H9 (cell line): ENCODE results near the gene AMIGO3. TPM values are rescaled to one million over a fixed set of nuclear protein-coding genes. Genes with fewer than 3 reads are reported as not detected.
A peak's percentile ranks its signal among the peaks of the same experiment; 100 is the strongest.

Source experiments
- DNase-seq: peaks from one replicate; pipeline ENCODE4 v3.0.0-alpha.2; 2017
- H2AFZ ChIP-seq: one replicate; pipeline ENCODE4 v1.6.1; 2013; ENCODE audit warnings: mild to moderate bottlenecking, low read length, control low read depth, moderate library complexity
- H2AK5ac ChIP-seq: 2 replicates; pipeline ENCODE4 v1.6.1; 2013; ENCODE audit warnings: low read length, control low read depth, mixed read lengths; ENCODE audit not compliant: insufficient read length
- H2BK120ac ChIP-seq: one replicate; pipeline ENCODE4 v1.6.1; 2013; ENCODE audit warnings: low read depth, mild to moderate bottlenecking, low read length, control low read depth, inconsistent platforms; ENCODE audit not compliant: poor library complexity, severe bottlenecking
- H2BK12ac ChIP-seq: 2 replicates; pipeline ENCODE4 v1.6.1; 2013; ENCODE audit warnings: low read length, control low read depth, mixed read lengths, low read depth; ENCODE audit not compliant: insufficient read length
- H2BK15ac ChIP-seq: 2 replicates; pipeline ENCODE4 v1.6.1; 2013; ENCODE audit warnings: low read depth, low read length, control low read depth
- H2BK20ac ChIP-seq: one replicate; pipeline ENCODE4 v1.6.1; 2013; ENCODE audit warnings: low read depth, mild to moderate bottlenecking, low read length, control low read depth, inconsistent platforms; ENCODE audit not compliant: poor library complexity, severe bottlenecking
- H2BK5ac ChIP-seq: 2 replicates; pipeline ENCODE4 v1.6.1; 2013; ENCODE audit warnings: low read length, control low read depth, mixed read lengths; ENCODE audit not compliant: insufficient read length
- H3K14ac ChIP-seq: 2 replicates; pipeline ENCODE4 v1.6.1; 2013; ENCODE audit warnings: low read length, control low read depth; ENCODE audit not compliant: insufficient read depth
- H3K18ac ChIP-seq: 2 replicates; pipeline ENCODE4 v1.6.1; 2013; ENCODE audit warnings: low read depth, mild to moderate bottlenecking, mixed read lengths, low read length, control low read depth; ENCODE audit not compliant: insufficient read length
- H3K23ac ChIP-seq: 2 replicates; pipeline ENCODE4 v1.6.1; 2013; ENCODE audit warnings: low read length, control low read depth, mixed read lengths, low read depth; ENCODE audit not compliant: insufficient read length
- H3K23me2 ChIP-seq: 2 replicates; pipeline ENCODE4 v1.6.1; 2013; ENCODE audit warnings: low read depth, mild to moderate bottlenecking, mixed read lengths, low read length, control low read depth; ENCODE audit not compliant: insufficient read length, poor library complexity, severe bottlenecking
- H3K27ac ChIP-seq: 2 replicates; pipeline ENCODE4 v1.5.1; 2013; ENCODE audit warnings: low read length, control low read depth, mixed read lengths, low read depth; ENCODE audit not compliant: insufficient read length
- H3K27me3 ChIP-seq: 2 replicates; pipeline ENCODE4 v1.6.1; 2013; ENCODE audit warnings: low read length, control low read depth, inconsistent platforms; ENCODE audit not compliant: insufficient read depth
- H3K4ac ChIP-seq: 2 replicates; pipeline ENCODE4 v1.6.1; 2013; ENCODE audit warnings: low read depth, mild to moderate bottlenecking, control low read depth, inconsistent platforms, low read length, moderate library complexity
- H3K4me1 ChIP-seq: 2 replicates; pipeline ENCODE4 v1.6.1; 2013; ENCODE audit warnings: low read length, control low read depth, inconsistent platforms; ENCODE audit not compliant: insufficient read depth
- H3K4me2 ChIP-seq: 2 replicates; pipeline ENCODE4 v1.6.1; 2013; ENCODE audit warnings: low read length, control low read depth, mixed read lengths; ENCODE audit not compliant: insufficient read length, insufficient read depth
- H3K56ac ChIP-seq: 2 replicates; pipeline ENCODE4 v1.6.1; 2013; ENCODE audit warnings: low read depth, mild to moderate bottlenecking, mixed read lengths, low read length, control low read depth; ENCODE audit not compliant: insufficient read length
- H3K79me1 ChIP-seq: 2 replicates; pipeline ENCODE4 v1.6.1; 2013; ENCODE audit warnings: low read depth, mild to moderate bottlenecking, moderate library complexity, low read length, control low read depth, inconsistent platforms; ENCODE audit not compliant: insufficient read depth, poor library complexity, severe bottlenecking
- H3K79me2 ChIP-seq: 2 replicates; pipeline ENCODE4 v1.6.1; 2013; ENCODE audit warnings: low read length, control low read depth, inconsistent platforms; ENCODE audit not compliant: insufficient read depth
- H3K9ac ChIP-seq: 2 replicates; pipeline ENCODE4 v1.6.1; 2013; ENCODE audit warnings: low read length, control low read depth, mixed read lengths; ENCODE audit not compliant: insufficient read length; ENCODE audit errors: extremely low read depth
- H3K9me3 ChIP-seq: one replicate; pipeline ENCODE4 v1.6.1; 2013; ENCODE audit warnings: low read depth, low read length, inconsistent platforms; ENCODE audit not compliant: control insufficient read depth
- H3T11ph ChIP-seq: one replicate; pipeline ENCODE4 v1.6.1; 2013; ENCODE audit warnings: mild to moderate bottlenecking, low read length, control low read depth, inconsistent platforms
- H4K20me1 ChIP-seq: one replicate; pipeline ENCODE4 v1.6.1; 2013; ENCODE audit not compliant: control insufficient read depth, insufficient read length, insufficient read depth
- H4K5ac ChIP-seq: 2 replicates; pipeline ENCODE4 v1.6.1; 2013; ENCODE audit warnings: low read depth, mild to moderate bottlenecking, mixed read lengths, low read length, control low read depth; ENCODE audit not compliant: insufficient read length
- H4K8ac ChIP-seq: replicated peaks from 2 replicates; pipeline ENCODE4 v1.6.1; 2013; ENCODE audit warnings: low read length, control low read depth, mixed read lengths, low read depth; ENCODE audit not compliant: insufficient read length
- H4K91ac ChIP-seq: 2 replicates; pipeline ENCODE4 v1.6.1; 2013; ENCODE audit warnings: low read depth, mild to moderate bottlenecking, moderate library complexity, mixed read lengths, low read length, control low read depth; ENCODE audit not compliant: insufficient read length
- H3K27ac Mint-ChIP-seq, 3 experiments: 2 replicates in 2 of 3; 3 replicates in 1 of 3; pipeline ENCODE4 v1.8.0; 2020 to 2021; ENCODE audit warnings: mixed read lengths in 3 of 3, mild to moderate bottlenecking in 1 of 3, moderate library complexity in 1 of 3
- H3K27me3 Mint-ChIP-seq: 2 replicates; pipeline ENCODE4 v1.8.0; 2021; ENCODE audit warnings: low read depth, mild to moderate bottlenecking, moderate library complexity, mixed read lengths
- H3K36me3 Mint-ChIP-seq, 3 experiments: 2 replicates in 2 of 3; 3 replicates in 1 of 3; pipeline ENCODE4 v1.8.0; 2020 to 2021; ENCODE audit warnings: low read depth in 3 of 3, mixed read lengths in 3 of 3; ENCODE audit not compliant: insufficient read depth in 1 of 3
- H3K4me1 Mint-ChIP-seq, 2 experiments: 2 replicates each; pipeline ENCODE4 v1.8.0; 2020; ENCODE audit warnings: mixed read lengths in 2 of 2
- H3K4me3 Mint-ChIP-seq, 2 experiments: 2 replicates in 1 of 2; 3 replicates in 1 of 2; pipeline ENCODE4 v1.8.0; 2020 to 2021; ENCODE audit warnings: mild to moderate bottlenecking in 2 of 2, mixed read lengths in 2 of 2, moderate library complexity in 1 of 2
- H3K9me3 Mint-ChIP-seq, 2 experiments: 2 replicates in 1 of 2; 3 replicates in 1 of 2; pipeline ENCODE4 v1.8.0; 2020; ENCODE audit warnings: mild to moderate bottlenecking in 2 of 2, mixed read lengths in 2 of 2, moderate library complexity in 1 of 2
- CTCF ChIP-seq: fragments of 200-600 bp; sonication (generic); conservative IDR thresholded peaks from 3 replicates; pipeline ENCODE4 v1.8.0; 2021; ENCODE audit warnings: antibody characterized with exemption, mild to moderate bottlenecking
- WGBS: extraction: QIAGEN DNeasy Blood & Tissue Kit; methylation state at CpG from one replicate; pipeline ENCODE4 v1.1.7; 2013; ENCODE audit warnings: missing lambda C conversion rate, low lambda C conversion rate, mixed read lengths; ENCODE audit not compliant: insufficient read length; ENCODE audit errors: extremely low coverage; 5-methylcytosine and 5-hydroxymethylcytosine counted together
- long read RNA-seq: library from polyadenylated mRNA; unstranded; transcript quantifications from one replicate; pipeline ENCODE4 v2.0.0, GENCODE V29; 2020
- total RNA-seq: library from RNA; stranded (reverse); gene quantifications from 2 replicates; pipeline ENCODE4 v1.2.1, GENCODE V29; 2021

AMIGO3 gene
- total RNA-seq: 3.0 and 3.8 TPM in 2 replicates
- long read RNA-seq, transcript AMIGO3-201 (1 exons, 2,862 nt): major isoform, 40 of 40 reads
- long read RNA-seq, partial matches to known transcripts: 0 of 40 reads
- long read RNA-seq, other reads (novel, unspliced or antisense): 0 of 40 reads

DNA sequence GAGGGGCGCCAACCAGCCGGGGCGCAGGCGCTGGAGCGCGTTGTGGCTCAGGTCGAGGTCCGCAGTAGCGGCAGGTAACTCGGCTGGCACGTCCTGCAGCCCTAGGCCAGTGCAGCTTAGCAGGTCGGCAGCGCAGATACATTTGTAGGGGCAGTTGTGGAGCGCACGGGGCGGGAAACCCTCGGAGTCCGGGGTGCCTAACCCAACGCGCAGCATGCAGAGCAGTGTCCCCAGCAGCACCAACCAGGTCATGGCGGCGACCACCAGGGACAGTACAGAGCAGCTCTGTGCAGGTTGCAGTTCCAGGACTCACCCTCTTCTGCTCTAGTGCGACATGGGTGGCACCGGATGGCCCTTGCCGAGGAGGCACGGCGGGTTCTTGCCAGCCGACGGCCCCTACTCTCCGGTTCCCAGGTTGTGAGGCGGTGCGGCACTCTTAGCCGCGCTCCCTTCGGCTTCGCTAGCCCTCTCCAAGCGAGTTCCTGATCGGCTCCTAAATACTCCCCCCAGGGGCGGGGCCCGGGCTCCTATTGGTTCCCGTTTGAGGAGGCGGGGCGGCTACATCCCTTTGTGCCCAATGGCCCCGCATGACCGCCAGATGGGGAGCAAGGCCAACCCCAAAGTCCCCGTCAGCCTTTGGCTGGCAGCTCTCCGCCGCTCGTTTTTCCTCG, at the start of gene AMIGO3:
Gene AMIGO3, minus strand, starts transcription at position 471 of the 671 bp plus-strand sequence. Its CDS starts 219 bp downstream, at position 252.
- peaks cover 4% of the 10 kb centered on the region for H3K27me3 Mint-ChIP-seq
- H3K23ac ChIP-seq: no peak within 1 kb of the TSS
- peak within 1 kb of the TSS; percentile 42 for H3K18ac ChIP-seq
- H3K56ac ChIP-seq: no peak within 1 kb of the TSS
- H3K27me3 ChIP-seq: no peaks in the 10 kb centered on the region
- peaks cover 0 to 38% (median 34%) of the 10 kb centered on the region in 3 experiments; a peak in 6 of 7 replicates for H3K36me3 Mint-ChIP-seq
- H2BK5ac ChIP-seq: no peak within 1 kb of the TSS
- H3K9me3 Mint-ChIP-seq: no peaks in the 10 kb centered on the region
- no peaks in the 10 kb centered on the region for H3K79me2 ChIP-seq
- WGBS: no CpG with 5 or more reads among the region's 50 CpGs
- peak within 1 kb of the TSS; percentile 23 for H3K9ac ChIP-seq
- peak within 1 kb of the TSS; percentile 47 for H3K14ac ChIP-seq
- H4K91ac ChIP-seq: no peak within 1 kb of the TSS
- peak; percentile 96 for DNase-seq
- H2BK120ac ChIP-seq: no peak within 1 kb of the TSS
- no peak within 1 kb of the TSS for H2BK12ac ChIP-seq
- TF ChIP-seq CTCF: peak; percentile 68
- H3K4ac ChIP-seq: no peak within 1 kb of the TSS
- no peak within 1 kb of the TSS for H3K27ac ChIP-seq
- H2AK5ac ChIP-seq: no peak within 1 kb of the TSS
- H3K4me3 Mint-ChIP-seq: peak within 1 kb of the TSS; percentile 79 to 87
- peaks cover 2% of the 10 kb centered on the region for H3K79me1 ChIP-seq
- no peak within 1 kb of the TSS for H4K8ac ChIP-seq
- no peak within 1 kb of the TSS for H4K5ac ChIP-seq
- no peaks in the 10 kb centered on the region for H4K20me1 ChIP-seq
- peaks cover 22% of the 10 kb centered on the region for H3K23me2 ChIP-seq
- H3K9me3 ChIP-seq: no peaks in the 10 kb centered on the region
- no peak within 1 kb of the TSS for H3T11ph ChIP-seq
- no peak within 1 kb of the TSS for H2AFZ ChIP-seq
- peaks cover 15 to 17% of the 10 kb centered on the region in 2 experiments for H3K4me1 Mint-ChIP-seq
- H3K4me2 ChIP-seq: peak within 1 kb of the TSS; percentile 44
- no peak within 1 kb of the TSS for H2BK15ac ChIP-seq
- H2BK20ac ChIP-seq: no peak within 1 kb of the TSS
- no peaks in the 10 kb centered on the region for H3K4me1 ChIP-seq
- H3K27ac Mint-ChIP-seq: peak within 1 kb of the TSS; percentile 14 to 95 (median 18); a peak in 5 of 7 replicates
